Loucy (cell line): ENCODE data around the gene IL1F10.

Experiments
- H2AFZ ChIP-seq: fragments of 200-600 bp; sonication (generic); 2 replicates; pipeline ENCODE4 v1.6.0; 2016; ENCODE audit warnings: antibody characterized with exemption, mild to moderate bottlenecking, low read length, moderate library complexity
- H3F3A ChIP-seq: fragments of 200-600 bp; 2 replicates; pipeline ENCODE4 v1.6.0; 2016; ENCODE audit warnings: antibody characterized with exemption, low read depth, mild to moderate bottlenecking
- H3K27me3 ChIP-seq: fragments of 200-600 bp; sonication (generic); 2 replicates; pipeline ENCODE4 v1.6.1; 2014; ENCODE audit warnings: low read length, mild to moderate bottlenecking; ENCODE audit not compliant: insufficient read depth, poor library complexity, severe bottlenecking
- H3K36me3 ChIP-seq: fragments of 200-600 bp; sonication (generic); 2 replicates; pipeline ENCODE4 v1.6.1; 2016; ENCODE audit warnings: low read length; ENCODE audit not compliant: insufficient read depth
- H3K4me1 ChIP-seq: fragments of 200-600 bp; sonication (generic); 2 replicates; pipeline ENCODE4 v1.5.1; 2014; ENCODE audit warnings: low read length, mild to moderate bottlenecking; ENCODE audit not compliant: insufficient read depth, poor library complexity, severe bottlenecking
- H3K4me2 ChIP-seq: fragments of 200-600 bp; sonication (generic); 2 replicates; pipeline ENCODE4 v1.6.0; 2014; ENCODE audit warnings: antibody characterized with exemption, low read length, low read depth, mild to moderate bottlenecking; ENCODE audit not compliant: poor library complexity, severe bottlenecking
- H3K4me3 ChIP-seq: fragments of 200-600 bp; sonication (generic); 2 replicates; pipeline ENCODE4 v1.5.1; 2014; ENCODE audit warnings: low read length, mild to moderate bottlenecking, mixed read lengths; ENCODE audit not compliant: poor library complexity, severe bottlenecking
- H3K79me2 ChIP-seq: fragments of 200-600 bp; sonication (generic); 2 replicates; pipeline ENCODE4 v1.6.1; 2014; ENCODE audit warnings: low read length; ENCODE audit not compliant: insufficient read depth
- H3K9ac ChIP-seq: fragments of 200-600 bp; sonication (generic); 2 replicates; pipeline ENCODE4 v1.6.0; 2014; ENCODE audit warnings: mild to moderate bottlenecking, low read depth, low read length, moderate library complexity; ENCODE audit not compliant: poor library complexity, severe bottlenecking
- H3K9me2 ChIP-seq: fragments of 200-600 bp; sonication (generic); replicated peaks from 2 replicates; pipeline ENCODE4 v1.6.1; 2016; ENCODE audit warnings: low read depth, low read length, mixed read lengths
- H3K9me3 ChIP-seq: fragments of 200-600 bp; sonication (generic); 2 replicates; pipeline ENCODE4 v1.6.1; 2014; ENCODE audit warnings: mild to moderate bottlenecking, antibody characterized with exemption, low read length, low read depth; ENCODE audit not compliant: insufficient read depth
- H4K20me1 ChIP-seq: fragments of 200-600 bp; sonication (generic); 2 replicates; pipeline ENCODE4 v1.6.0; 2014; ENCODE audit warnings: antibody characterized with exemption, low read length, mild to moderate bottlenecking; ENCODE audit not compliant: insufficient read depth, poor library complexity, severe bottlenecking
- EZH2phosphoT487 ChIP-seq: fragments of 200-600 bp; IDR thresholded peaks from 2 replicates; pipeline ENCODE4 v1.6.1; 2018; ENCODE audit warnings: antibody characterized with exemption, mild to moderate bottlenecking, moderate library complexity, borderline replicate concordance
- TF ChIP-seq, protein P1 (sequence below): fragments of 200-600 bp; sonication (generic); conservative IDR thresholded peaks from 2 replicates; pipeline ENCODE4 v1.5.1; 2014; ENCODE audit warnings: mild to moderate bottlenecking, antibody characterized with exemption, low read length

Gene IL1F10

DNA sequence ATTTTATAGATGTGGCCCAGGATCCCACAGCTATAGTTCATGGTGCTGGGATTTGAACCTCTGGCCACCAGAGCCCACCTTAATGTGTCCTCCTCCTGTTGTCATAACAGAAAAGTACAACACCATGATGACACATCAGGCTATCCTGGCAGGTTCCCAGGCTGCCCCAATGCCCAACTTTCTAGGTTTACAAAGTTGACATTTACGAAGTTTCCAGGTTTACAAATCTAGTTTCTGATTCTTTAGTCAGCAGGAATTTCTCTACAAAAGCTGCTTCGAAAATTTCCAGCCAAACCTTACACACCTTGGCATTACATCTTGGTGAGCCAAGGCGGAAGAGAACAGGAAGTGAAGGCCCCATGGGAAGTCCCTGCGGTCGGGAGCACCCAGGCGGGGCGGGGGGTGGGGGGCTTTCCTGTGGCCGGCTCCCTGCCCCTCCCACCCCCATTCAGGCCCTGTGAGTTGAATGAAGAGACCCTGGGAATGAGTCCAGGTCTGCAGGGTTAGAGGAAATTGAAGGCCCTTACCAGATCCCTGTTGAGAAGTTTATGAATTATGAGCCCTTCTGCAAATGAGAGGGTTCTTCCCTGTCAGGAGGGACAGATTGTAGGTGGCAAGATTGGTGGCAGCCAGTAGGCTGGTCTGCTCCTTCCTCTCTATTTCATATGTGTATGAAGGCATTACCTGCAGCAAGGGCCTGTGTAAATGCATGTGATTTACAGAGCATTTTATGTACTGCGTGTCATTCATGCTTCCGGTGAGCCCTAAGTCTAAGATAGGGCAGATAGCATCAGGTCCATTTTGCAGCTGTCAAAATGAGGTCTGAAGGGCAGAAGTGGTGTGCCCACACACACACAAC lies 48.6 kb downstream of the IL1F10 start:
- H4K20me1 ChIP-seq, result no peaks in the 10 kb centered on the region
- no peak overlapping the region for H2AFZ ChIP-seq
- H3K4me3 ChIP-seq, result no peak overlapping the region
- no peaks in the 10 kb centered on the region for H3K27me3 ChIP-seq
- H3K4me2 ChIP-seq, result no peak overlapping the region
- no peaks in the 10 kb centered on the region for H3K79me2 ChIP-seq
- H3K4me1 ChIP-seq, result no peaks in the 10 kb centered on the region
- no peak for TF ChIP-seq EZH2phosphoT487
- TF ChIP-seq, protein P1, sequence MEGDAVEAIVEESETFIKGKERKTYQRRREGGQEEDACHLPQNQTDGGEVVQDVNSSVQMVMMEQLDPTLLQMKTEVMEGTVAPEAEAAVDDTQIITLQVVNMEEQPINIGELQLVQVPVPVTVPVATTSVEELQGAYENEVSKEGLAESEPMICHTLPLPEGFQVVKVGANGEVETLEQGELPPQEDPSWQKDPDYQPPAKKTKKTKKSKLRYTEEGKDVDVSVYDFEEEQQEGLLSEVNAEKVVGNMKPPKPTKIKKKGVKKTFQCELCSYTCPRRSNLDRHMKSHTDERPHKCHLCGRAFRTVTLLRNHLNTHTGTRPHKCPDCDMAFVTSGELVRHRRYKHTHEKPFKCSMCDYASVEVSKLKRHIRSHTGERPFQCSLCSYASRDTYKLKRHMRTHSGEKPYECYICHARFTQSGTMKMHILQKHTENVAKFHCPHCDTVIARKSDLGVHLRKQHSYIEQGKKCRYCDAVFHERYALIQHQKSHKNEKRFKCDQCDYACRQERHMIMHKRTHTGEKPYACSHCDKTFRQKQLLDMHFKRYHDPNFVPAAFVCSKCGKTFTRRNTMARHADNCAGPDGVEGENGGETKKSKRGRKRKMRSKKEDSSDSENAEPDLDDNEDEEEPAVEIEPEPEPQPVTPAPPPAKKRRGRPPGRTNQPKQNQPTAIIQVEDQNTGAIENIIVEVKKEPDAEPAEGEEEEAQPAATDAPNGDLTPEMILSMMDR, result no peak
- no peaks in the 10 kb centered on the region for H3K36me3 ChIP-seq
- H3K9me2 ChIP-seq, result no peaks in the 10 kb centered on the region
- no peaks in the 10 kb centered on the region for H3F3A ChIP-seq
- no peak overlapping the region for H3K9ac ChIP-seq
- no peaks in the 10 kb centered on the region for H3K9me3 ChIP-seq

GRCh38 chr2:113117541-113118262 lies 49.9 kb downstream of the IL1F10 start:
- no peaks in the 10 kb centered on the region for H3K9me2 ChIP-seq
- H3K4me2 ChIP-seq, result no peak overlapping the region
- H3K27me3 ChIP-seq, result no peaks in the 10 kb centered on the region
- H3K9me3 ChIP-seq, result no peaks in the 10 kb centered on the region
- H3K36me3 ChIP-seq, result no peaks in the 10 kb centered on the region
- H2AFZ ChIP-seq, result no peak overlapping the region
- no peaks in the 10 kb centered on the region for H3K79me2 ChIP-seq
- no peak overlapping the region for H3K4me3 ChIP-seq
- no peaks in the 10 kb centered on the region for H3F3A ChIP-seq
- no peaks in the 10 kb centered on the region for H4K20me1 ChIP-seq
- no peak overlapping the region for H3K9ac ChIP-seq
- no peaks in the 10 kb centered on the region for H3K4me1 ChIP-seq
- TF ChIP-seq EZH2phosphoT487, result no peak
- TF ChIP-seq, protein P1, result no peak

GRCh38 chr2:113118263-113118657 lies 50.5 kb downstream of the IL1F10 start:
- Histone ChIP-seq H2AFZ (no peak overlapping the region), H3K4me2 (no peak overlapping the region), H3K9ac (no peak overlapping the region), H3K9me3 (no peaks in the 10 kb centered on the region), H4K20me1 (no peaks in the 10 kb centered on the region), H3K27me3 (no peaks in the 10 kb centered on the region), H3K36me3 (no peaks in the 10 kb centered on the region), H3K9me2 (no peaks in the 10 kb centered on the region), H3K4me3 (no peak overlapping the region), H3F3A (no peaks in the 10 kb centered on the region), H3K79me2 (no peaks in the 10 kb centered on the region), H3K4me1 (no peaks in the 10 kb centered on the region)
- TF ChIP-seq, protein P1, result no peak
- TF ChIP-seq EZH2phosphoT487, result no peak
